ENCODE results near the gene SMG1. TPM values are rescaled to one million over a fixed set of nuclear protein-coding genes. Genes with fewer than 3 reads are reported as not detected.

Gene SMG1
- total RNA-seq, 4 donors from 2014 or later: 37.8 to 102 (median 54.6) TPM

- no peak for TF ChIP-seq CTCF (IDR thresholded peaks at IDR 0.05)
- no peak for TF ChIP-seq POLR2A (IDR thresholded peaks at IDR 0.05)
- Histone ChIP-seq H3K27ac (no peak overlapping the region), H3K4me3 (no peak overlapping the region), H3K27me3 (no peaks in the 10 kb centered on the region), H3K9me3 (no peaks in the 10 kb centered on the region), H3K36me3 (peaks cover 27 to 99% (median 70%) of the 10 kb centered on the region in 3 donors), H3K4me1 (no peaks in the 10 kb centered on the region)
- DNase-seq: no peak
- intact Hi-C loops (cut with DNase I): loop anchor here (10.0 kb wide), 1 partner anchor 133 kb away; no protein-coding TSS in a partner anchor
- 32 to 51% methylated on average over 2 of the region's 2 CpGs for WGBS, 2 donors
Measured at GRCh38 chr16:18832006-18832405, 94.2 kb downstream of the SMG1 start.

- Histone ChIP-seq H3K27ac (no peak overlapping the region), H3K9me3 (no peaks in the 10 kb centered on the region), H3K4me1 (no peaks in the 10 kb centered on the region), H3K4me3 (no peak overlapping the region), H3K36me3 (peaks cover 10 to 74% (median 47%) of the 10 kb centered on the region in 3 donors), H3K27me3 (no peaks in the 10 kb centered on the region)
- intact Hi-C loops (cut with DNase I): no loop called here
- TF ChIP-seq POLR2A (IDR thresholded peaks at IDR 0.05) (no peak), CTCF (IDR thresholded peaks at IDR 0.05) (no peak)
- no peak for DNase-seq
- WGBS, 2 donors: 74 to 80% methylated on average over 5 to 6 of the region's 6 CpGs
Measured at GRCh38 chr16:18829251-18829650, 97.0 kb downstream of the SMG1 start.

- DNase-seq: no peak
- Histone ChIP-seq H3K27ac (no peak overlapping the region), H3K9me3 (no peaks in the 10 kb centered on the region), H3K36me3 (peaks cover 4 to 61% (median 44%) of the 10 kb centered on the region in 3 donors), H3K27me3 (no peaks in the 10 kb centered on the region), H3K4me1 (no peaks in the 10 kb centered on the region), H3K4me3 (no peak overlapping the region)
- intact Hi-C loops (cut with DNase I): no loop called here
- TF ChIP-seq CTCF (IDR thresholded peaks at IDR 0.05): no peak
- 91 to 95% methylated on average over 4 of the region's 4 CpGs for WGBS, 2 donors
Measured at GRCh38 chr16:18827890-18828289, 98.3 kb downstream of the SMG1 start.

- no peaks in the 10 kb centered on the region for H3K27me3 ChIP-seq
- intact Hi-C loops (cut with DNase I): no loop called here
- TF ChIP-seq POLR2A (IDR thresholded peaks at IDR 0.05): no peak
- no peak for TF ChIP-seq CTCF (IDR thresholded peaks at IDR 0.05)
- H3K27ac ChIP-seq: no peak overlapping the region
- H3K36me3 ChIP-seq: peaks cover 0 to 92% (median 33%) of the 10 kb centered on the region in 3 donors
- 72 to 73% methylated on average over 3 of the region's 3 CpGs for WGBS, 2 donors
- DNase-seq: no peak
- H3K4me3 ChIP-seq: no peak overlapping the region
- no peaks in the 10 kb centered on the region for H3K9me3 ChIP-seq
- no peaks in the 10 kb centered on the region for H3K4me1 ChIP-seq
Measured at GRCh38 chr16:18816286-18816685, 109.9 kb downstream of the SMG1 start.

- TF ChIP-seq POLR2A (IDR thresholded peaks at IDR 0.05): no peak
- no peak for TF ChIP-seq CTCF (IDR thresholded peaks at IDR 0.05)
- no peak overlapping the region for H3K27ac ChIP-seq
- peaks cover 0 to 96% (median 49%) of the 10 kb centered on the region in 3 donors for H3K36me3 ChIP-seq
- no peaks in the 10 kb centered on the region for H3K9me3 ChIP-seq
- no peak overlapping the region for H3K4me3 ChIP-seq
- no peak for DNase-seq
- intact Hi-C loops (cut with DNase I): no loop called here
- WGBS, 2 donors: 82 to 89% methylated on average over 3 of the region's 3 CpGs
- no peaks in the 10 kb centered on the region for H3K27me3 ChIP-seq
- no peaks in the 10 kb centered on the region for H3K4me1 ChIP-seq
Measured at GRCh38 chr16:18811925-18812324, 114.3 kb downstream of the SMG1 start.
